ENCODE measurements around the gene SCAI. TPM values are rescaled to one million over a fixed set of nuclear protein-coding genes. Genes with fewer than 3 reads are reported as not detected.
"Not testable (repeated sequence)": the region's sequence is repeated elsewhere in the genome, so short reads cannot be mapped to it uniquely, and the experiment has no call there.

SCAI gene
- total and polyA plus RNA-seq, 2 experiments from 2014 or later: 13.3 to 35.0 TPM

DNA sequence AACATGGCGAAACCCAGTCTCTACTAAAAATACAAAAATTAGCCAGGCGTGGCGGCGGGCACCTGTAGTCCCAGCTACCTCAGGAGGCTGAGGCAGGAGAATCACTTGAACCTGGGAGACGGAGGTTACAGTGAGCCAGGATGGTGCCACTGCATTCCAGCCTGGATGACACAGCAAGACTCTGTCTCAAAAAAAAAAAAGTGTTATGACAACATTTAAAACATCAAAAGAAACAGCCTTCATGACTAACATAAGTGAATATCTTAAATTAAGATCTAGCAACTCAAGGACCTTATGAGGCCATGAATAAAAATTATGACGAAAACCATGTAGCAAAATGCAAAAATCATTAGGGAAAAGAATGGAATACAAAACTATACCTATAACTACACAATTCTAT, 19.6 kb upstream of the SCAI start:
- ATAC-seq; H3K27me3 ChIP-seq (ENCODE audit: insufficient read depth); H3K4me1 Mint-ChIP-seq; DNase-seq (ENCODE audit: low spot score); H3K4me2 ChIP-seq; H3K27ac ChIP-seq (ENCODE audit: low read depth); H3K36me3 Mint-ChIP-seq (ENCODE audit: low read depth); H3K36me3 ChIP-seq (ENCODE audit: insufficient read depth); H3F3A ChIP-seq (replicated peaks; ENCODE audit: low read depth); H3K27ac Mint-ChIP-seq; H3K9me2 ChIP-seq (ENCODE audit: insufficient read depth); H3K9me3 Mint-ChIP-seq; H2AFZ ChIP-seq; H3K27me3 Mint-ChIP-seq (ENCODE audit: insufficient read depth, low read depth, poor library complexity); H3K4me1 ChIP-seq (ENCODE audit: insufficient read depth); H3K4me3 Mint-ChIP-seq; H3K4me3 ChIP-seq: not testable (repeated sequence)
- H4K20me1 ChIP-seq (replicated peaks; ENCODE audit: insufficient read depth): peaks cover 16% of the 10 kb centered on the region; the same call in 1 of the 2 replicates
- H3K79me2 ChIP-seq (replicated peaks; ENCODE audit: insufficient read depth): peaks cover 34% of the 10 kb centered on the region; the same call in 1 of the 2 replicates

DNA sequence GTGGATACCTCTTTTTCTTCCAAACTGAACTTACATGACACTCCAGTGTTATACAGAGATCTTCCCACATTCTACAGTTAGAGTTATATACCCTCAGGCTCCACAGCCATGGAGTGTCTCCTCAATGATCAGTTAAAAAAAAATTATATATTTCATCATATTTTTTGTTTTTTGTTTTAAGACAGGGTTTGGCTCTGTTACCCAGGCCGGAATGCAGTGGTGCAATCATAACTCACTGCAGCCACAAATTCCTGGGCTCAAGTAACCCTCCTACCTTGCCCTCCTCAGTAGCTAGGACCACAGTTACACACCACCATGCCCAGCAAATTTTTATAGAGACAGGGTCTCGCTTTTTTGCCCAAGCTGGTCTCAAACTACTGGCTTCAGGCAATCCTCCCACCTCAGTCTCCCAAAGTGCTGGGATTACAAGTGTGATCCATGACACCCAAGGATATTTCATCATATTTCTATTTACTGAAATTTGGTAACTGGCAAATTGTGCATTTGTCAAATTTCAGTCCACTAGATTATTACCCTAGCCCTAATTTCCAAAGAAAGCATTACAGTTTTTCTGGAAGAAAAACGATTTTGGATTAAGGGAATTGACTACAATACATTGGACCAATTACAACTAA, 18.1 kb upstream of the SCAI start:
- Histone ChIP-seq H3F3A (replicated peaks; ENCODE audit: low read depth) (no peaks in the 10 kb centered on the region), H4K20me1 (replicated peaks; ENCODE audit: insufficient read depth) (peaks cover 15% of the 10 kb centered on the region; the same call in 1 of the 2 replicates), H3K4me2 (no peak overlapping the region), H2AFZ (no peak overlapping the region), H3K27me3 (ENCODE audit: insufficient read depth) (no peaks in the 10 kb centered on the region), H3K79me2 (replicated peaks; ENCODE audit: insufficient read depth) (peaks cover 30% of the 10 kb centered on the region; the same call in 1 of the 2 replicates), H3K4me3 (no peak overlapping the region), H3K36me3 (ENCODE audit: insufficient read depth) (no peaks in the 10 kb centered on the region), H3K27ac (ENCODE audit: low read depth) (0 out of 2 replicates have a peak overlapping the region, but pooled peaks have one; percentile 33), H3K4me1 (ENCODE audit: insufficient read depth) (no peaks in the 10 kb centered on the region), H3K9me2 (ENCODE audit: insufficient read depth) (no peaks in the 10 kb centered on the region)
- H3K9me3 Mint-ChIP-seq: no peaks in the 10 kb centered on the region
- no peak for ATAC-seq
- H3K4me1 Mint-ChIP-seq: no peaks in the 10 kb centered on the region
- no peak overlapping the region for H3K27ac Mint-ChIP-seq
- no peak overlapping the region for H3K4me3 Mint-ChIP-seq
- peaks cover 9% of the 10 kb centered on the region; the same call in 2 of the 3 replicates for H3K36me3 Mint-ChIP-seq (ENCODE audit: low read depth)
- DNase-seq (ENCODE audit: low spot score): no peak
- H3K27me3 Mint-ChIP-seq (ENCODE audit: insufficient read depth, low read depth, poor library complexity): no peaks in the 10 kb centered on the region
- TF ChIP-seq, protein P1, sequence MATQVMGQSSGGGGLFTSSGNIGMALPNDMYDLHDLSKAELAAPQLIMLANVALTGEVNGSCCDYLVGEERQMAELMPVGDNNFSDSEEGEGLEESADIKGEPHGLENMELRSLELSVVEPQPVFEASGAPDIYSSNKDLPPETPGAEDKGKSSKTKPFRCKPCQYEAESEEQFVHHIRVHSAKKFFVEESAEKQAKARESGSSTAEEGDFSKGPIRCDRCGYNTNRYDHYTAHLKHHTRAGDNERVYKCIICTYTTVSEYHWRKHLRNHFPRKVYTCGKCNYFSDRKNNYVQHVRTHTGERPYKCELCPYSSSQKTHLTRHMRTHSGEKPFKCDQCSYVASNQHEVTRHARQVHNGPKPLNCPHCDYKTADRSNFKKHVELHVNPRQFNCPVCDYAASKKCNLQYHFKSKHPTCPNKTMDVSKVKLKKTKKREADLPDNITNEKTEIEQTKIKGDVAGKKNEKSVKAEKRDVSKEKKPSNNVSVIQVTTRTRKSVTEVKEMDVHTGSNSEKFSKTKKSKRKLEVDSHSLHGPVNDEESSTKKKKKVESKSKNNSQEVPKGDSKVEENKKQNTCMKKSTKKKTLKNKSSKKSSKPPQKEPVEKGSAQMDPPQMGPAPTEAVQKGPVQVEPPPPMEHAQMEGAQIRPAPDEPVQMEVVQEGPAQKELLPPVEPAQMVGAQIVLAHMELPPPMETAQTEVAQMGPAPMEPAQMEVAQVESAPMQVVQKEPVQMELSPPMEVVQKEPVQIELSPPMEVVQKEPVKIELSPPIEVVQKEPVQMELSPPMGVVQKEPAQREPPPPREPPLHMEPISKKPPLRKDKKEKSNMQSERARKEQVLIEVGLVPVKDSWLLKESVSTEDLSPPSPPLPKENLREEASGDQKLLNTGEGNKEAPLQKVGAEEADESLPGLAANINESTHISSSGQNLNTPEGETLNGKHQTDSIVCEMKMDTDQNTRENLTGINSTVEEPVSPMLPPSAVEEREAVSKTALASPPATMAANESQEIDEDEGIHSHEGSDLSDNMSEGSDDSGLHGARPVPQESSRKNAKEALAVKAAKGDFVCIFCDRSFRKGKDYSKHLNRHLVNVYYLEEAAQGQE (IDR thresholded peaks at IDR 0.05; ENCODE audit: unreplicated experiment): no peak
- TF ChIP-seq STAT1 (IDR thresholded peaks at IDR 0.05; ENCODE audit: unreplicated experiment): no peak
- no peak for TF ChIP-seq POLR2AphosphoS5 (IDR thresholded peaks at IDR 0.05; ENCODE audit: low read depth)
- TF ChIP-seq ZNF114 (CRISPR knock-in tag; IDR thresholded peaks at IDR 0.05): no peak
- TF ChIP-seq CREB1 (CRISPR knock-in tag; IDR thresholded peaks at IDR 0.05; ENCODE audit: low read depth): no peak
- TF ChIP-seq, protein P2, sequence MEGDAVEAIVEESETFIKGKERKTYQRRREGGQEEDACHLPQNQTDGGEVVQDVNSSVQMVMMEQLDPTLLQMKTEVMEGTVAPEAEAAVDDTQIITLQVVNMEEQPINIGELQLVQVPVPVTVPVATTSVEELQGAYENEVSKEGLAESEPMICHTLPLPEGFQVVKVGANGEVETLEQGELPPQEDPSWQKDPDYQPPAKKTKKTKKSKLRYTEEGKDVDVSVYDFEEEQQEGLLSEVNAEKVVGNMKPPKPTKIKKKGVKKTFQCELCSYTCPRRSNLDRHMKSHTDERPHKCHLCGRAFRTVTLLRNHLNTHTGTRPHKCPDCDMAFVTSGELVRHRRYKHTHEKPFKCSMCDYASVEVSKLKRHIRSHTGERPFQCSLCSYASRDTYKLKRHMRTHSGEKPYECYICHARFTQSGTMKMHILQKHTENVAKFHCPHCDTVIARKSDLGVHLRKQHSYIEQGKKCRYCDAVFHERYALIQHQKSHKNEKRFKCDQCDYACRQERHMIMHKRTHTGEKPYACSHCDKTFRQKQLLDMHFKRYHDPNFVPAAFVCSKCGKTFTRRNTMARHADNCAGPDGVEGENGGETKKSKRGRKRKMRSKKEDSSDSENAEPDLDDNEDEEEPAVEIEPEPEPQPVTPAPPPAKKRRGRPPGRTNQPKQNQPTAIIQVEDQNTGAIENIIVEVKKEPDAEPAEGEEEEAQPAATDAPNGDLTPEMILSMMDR (conservative IDR thresholded peaks at IDR 0.05; ENCODE audit: low read depth in 2 of 2): no peak
- no peak for TF ChIP-seq EZH2phosphoT487 (IDR thresholded peaks at IDR 0.05; ENCODE audit: unreplicated experiment)
- TF ChIP-seq, protein P3, sequence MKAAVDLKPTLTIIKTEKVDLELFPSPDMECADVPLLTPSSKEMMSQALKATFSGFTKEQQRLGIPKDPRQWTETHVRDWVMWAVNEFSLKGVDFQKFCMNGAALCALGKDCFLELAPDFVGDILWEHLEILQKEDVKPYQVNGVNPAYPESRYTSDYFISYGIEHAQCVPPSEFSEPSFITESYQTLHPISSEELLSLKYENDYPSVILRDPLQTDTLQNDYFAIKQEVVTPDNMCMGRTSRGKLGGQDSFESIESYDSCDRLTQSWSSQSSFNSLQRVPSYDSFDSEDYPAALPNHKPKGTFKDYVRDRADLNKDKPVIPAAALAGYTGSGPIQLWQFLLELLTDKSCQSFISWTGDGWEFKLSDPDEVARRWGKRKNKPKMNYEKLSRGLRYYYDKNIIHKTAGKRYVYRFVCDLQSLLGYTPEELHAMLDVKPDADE (IDR thresholded peaks at IDR 0.05): no peak
- TF ChIP-seq NANOG (IDR thresholded peaks at IDR 0.05; ENCODE audit: borderline replicate concordance): no peak
